Activated T-cell treated with anti-CD3 and anti-CD28 coated beads, Interleukin-2, amount 50 U/mL, for 1 hour (primary cell): ENCODE measurements around the gene FAM47E.
"Not testable (repeated sequence)": the region's sequence is repeated elsewhere in the genome, so short reads cannot be mapped to it uniquely, and the experiment has no call there.

Experiments used
- DNase-seq: peaks from one replicate; pipeline ENCODE4 v3.0.0-alpha.2; 2020

FAM47E gene

DNA sequence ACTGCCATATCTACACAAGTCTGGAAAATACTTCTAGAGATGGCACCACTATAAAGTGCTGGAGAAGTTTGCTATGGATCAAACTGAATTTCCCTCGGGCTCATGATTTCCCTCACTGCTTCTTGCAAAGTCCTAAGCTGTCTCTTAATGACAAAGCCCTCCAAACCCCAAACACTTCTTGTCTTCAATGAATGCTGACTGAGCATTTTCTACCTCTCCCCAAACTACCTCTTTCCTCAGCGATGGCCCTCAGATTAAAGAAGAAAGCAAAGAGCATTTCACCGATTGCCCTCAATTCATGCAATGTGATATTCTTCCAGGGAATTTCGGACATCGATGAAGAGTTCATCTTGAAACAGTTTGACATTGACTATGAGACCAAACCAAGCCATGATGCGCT, 19.7 kb downstream of the FAM47E start:
- no peak for DNase-seq

- no peak for DNase-seq
Observed at GRCh38 chr4:76272073-76272472, 20.6 kb downstream of the FAM47E start.

DNA sequence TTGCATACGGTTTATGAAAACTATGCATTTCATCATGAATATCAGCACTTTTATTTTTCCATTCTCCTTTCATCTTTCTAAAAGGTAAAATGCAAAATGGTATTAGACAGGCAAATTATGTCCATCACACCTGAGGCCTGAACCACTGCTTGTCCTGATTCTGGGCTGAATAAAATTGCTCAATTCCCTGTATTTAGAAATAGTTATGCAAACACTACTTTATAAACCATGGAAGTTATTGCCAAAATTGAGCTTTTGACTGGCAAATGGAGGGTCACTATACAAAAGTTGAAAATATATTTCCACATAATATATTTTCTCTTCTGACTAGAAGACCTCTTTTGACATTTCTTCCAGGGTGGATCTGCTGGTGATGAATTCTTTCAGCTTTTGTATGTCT, 21.1 kb downstream of the FAM47E start:
- no peak for DNase-seq

DNA sequence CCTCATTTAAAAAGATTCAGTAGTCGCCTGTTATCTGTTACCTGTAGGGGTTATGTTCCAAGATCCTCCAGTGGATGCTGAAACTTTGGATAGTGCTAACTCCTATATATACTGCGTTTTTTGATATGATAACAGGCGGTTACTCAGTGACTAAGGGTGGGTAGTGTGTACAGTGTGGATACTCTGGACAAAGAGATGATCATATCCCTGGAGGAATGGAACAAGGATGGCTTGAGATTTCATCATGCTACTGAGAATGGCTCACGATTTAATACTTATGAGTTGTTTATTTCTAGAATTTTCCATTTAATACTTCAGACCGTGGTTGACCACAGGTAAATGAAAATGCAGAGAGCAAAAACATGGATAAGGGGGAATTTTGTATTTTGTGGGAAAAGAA, 21.5 kb downstream of the FAM47E start:
- DNase-seq, result no peak

GRCh38 chr4:76275486-76276124, 24.1 kb downstream of the FAM47E start:
- DNase-seq, result no peak

DNA sequence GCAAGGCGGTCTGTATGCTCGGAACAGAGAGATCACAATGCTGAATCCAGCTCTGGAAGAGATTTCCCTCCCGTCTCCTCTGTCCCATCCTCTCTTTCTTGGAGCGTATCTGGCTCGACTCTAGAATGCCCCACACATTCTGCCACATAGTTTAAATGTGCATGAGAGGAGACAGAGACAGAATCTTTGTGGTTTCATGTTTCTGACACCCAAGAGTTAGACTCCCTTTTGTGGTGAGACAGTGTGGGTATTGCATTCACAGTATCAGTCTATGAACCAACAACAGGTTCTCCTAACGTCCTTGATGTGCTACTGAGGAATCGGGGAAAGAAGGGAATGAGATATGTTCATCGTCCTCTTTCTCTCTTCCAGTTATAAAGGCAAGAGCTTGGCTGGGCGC, 25.3 kb downstream of the FAM47E start:
- no peak for DNase-seq

- DNase-seq, result no peak
Observed at GRCh38 chr4:76277667-76278066, 26.1 kb downstream of the FAM47E start.

DNA sequence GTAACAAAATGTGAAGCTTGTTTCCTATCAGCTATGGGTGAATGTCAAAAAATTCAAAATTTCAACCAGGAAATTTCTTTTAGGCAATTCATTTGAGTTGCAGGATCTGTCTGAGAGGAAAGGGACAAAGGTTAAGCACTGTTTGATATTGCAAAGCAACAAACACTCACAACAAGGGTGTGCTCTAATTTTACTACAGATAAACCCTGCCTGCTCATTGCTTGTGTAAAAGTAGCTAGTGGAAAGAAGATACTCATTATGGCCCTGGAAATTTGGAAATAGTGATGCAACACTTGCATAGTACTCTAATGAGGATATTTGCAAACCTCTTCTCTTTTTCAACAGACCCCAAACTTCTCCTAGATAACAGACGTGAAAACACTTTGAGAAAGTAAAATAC, 27.1 kb downstream of the FAM47E start:
- DNase-seq, result no peak

- DNase-seq, result peak; percentile 20
Observed at GRCh38 chr4:76279462-76279861, 27.9 kb downstream of the FAM47E start.

DNA sequence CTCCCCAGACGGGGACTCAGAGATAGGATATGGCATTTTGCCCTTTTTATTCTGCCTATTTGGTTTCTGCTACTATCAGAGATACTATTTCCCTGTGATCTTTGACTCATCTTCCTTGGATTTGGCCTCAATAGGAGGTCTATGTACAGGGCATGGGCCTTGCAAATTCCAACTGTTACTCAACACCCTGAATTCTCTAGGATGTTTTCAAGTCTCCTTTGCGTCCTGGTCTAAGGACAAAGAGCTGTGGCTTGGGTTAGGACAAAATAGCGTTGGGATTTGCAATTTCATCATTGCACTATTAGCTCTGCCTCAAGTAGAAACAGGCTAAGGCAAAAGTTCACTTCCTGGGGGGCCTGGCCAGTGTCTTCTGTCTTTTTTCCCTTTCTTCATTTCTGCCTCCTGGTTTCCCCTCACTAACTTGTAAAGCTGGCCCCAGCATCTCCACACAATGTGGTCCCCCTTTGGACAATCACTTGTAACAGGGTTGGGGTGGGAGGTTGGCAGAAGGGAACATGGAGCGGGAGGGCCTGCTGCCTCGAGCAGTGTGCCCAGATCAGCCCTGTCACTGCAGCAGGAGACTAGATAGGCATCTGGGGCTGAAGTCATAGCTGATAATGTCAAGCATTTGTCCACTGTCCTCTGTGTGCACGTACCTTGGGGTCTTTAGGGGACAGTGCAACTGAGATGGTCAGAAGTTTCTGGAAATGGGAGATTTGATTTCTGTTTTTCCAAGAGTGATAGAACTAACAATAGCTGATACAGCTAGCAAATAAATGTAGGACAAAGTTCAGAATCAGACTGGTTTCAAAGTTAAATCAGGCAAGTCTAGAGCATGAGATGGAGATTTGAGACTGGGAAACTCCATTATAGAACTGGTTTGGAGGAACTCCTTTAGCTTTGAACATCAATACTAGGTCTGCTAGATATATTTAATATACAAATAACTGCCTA, 29.2 kb downstream of the FAM47E start:
- no peak for DNase-seq

DNA sequence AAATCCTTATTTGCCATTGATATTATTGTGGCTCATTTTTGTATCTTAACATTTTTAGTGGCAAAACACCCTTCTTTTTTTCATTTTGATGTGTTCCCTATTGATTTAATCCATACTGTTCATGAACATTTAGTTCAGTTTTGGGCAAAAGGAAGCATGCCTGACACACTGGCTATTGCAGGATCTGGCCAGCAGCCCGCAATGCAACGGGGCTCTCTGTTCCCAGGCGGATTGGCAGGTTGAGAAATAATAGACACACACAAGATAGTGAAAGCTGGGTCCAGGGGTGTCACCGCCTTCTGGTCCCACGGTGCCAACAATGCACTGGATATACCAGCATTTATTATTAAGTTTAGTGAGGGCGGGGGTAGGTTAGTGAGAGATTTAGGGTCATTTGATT, 30.1 kb downstream of the FAM47E start:
- not testable (repeated sequence) for DNase-seq

DNA sequence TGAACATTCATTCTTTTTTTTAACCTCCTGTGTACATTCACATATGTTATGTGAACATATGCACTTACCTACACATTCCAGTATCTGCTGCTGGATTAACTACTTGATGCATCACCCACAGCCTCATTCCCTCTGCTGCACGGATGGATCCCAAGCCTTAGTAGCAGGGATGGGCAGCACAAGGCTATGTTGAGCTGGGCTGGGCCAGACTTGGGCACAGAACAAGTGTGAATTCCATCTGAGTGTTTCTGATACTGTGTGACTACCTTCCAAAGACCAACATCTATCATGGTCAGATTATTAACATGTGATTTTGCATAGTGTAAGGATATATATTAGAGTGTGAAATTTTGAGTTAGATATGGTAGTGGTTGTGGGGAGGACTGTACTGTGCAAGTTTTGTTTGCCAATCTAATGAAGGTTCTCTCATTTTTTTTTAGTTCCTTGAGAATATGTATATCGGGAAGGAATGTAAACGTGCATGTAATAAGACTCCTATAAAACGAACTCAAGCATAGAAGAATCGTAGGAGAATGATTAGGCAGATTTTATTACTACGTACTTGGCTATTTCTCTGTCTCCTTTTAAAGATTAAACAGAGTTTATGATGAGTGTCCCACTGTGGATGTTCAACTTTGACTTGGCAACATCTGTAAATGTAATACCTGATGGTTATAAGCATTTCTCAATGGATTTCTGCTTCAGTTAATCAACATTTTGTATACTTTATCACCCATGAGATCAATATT, 31.6 kb downstream of the FAM47E start:
- no peak for DNase-seq

GRCh38 chr4:76283900-76284299, 32.4 kb downstream of the FAM47E start:
- no peak for DNase-seq

DNA sequence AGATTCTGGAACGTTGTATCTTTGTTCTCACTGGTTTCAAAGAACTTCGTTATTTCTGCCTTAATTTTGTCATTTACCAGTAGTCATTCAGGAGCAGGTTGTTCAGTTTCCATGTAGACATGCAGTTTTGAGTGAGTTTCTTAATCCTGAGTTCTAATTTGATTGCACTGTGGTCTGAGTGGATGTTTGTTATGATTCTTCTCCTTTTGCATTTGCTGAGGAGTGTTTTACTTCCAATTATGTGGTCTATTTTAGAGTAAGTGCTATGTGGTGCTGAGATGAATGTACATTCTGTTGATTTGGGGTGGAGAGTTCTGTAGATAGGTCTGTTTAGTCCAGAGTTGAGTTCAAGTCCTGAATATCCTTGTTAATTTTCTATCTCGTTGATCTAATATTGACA, 36.3 kb downstream of the FAM47E start:
- DNase-seq, result not testable (repeated sequence)

GRCh38 chr4:76292730-76293129, 41.2 kb downstream of the FAM47E start:
- no peak for DNase-seq

GRCh38 chr4:76293772-76294171, 42.3 kb downstream of the FAM47E start:
- DNase-seq, result no peak

DNA sequence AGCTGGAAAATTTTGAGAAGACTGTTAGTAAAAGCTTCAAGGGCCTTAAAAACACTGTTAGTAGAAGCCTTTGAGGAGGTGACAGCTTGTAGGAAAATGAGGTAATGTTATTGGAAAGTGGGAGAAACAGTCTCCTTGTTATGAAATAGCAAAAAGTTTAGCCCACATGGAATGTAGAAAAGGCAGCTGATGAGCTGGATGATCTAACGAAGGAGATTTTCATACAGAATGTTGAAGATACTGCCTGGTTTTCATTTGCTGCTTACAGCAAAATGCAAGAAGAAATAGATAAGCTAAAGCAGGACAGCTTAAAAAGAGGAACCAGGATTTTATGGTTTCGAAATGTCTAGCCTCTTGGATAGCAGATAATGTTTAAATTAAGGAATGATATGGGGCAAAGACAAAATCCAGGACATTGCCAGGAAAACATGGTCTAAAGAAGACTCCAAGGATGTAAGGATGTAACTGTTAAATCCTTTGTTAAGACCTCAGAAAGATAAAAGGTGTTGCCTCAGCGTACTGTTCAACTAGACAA, 44.8 kb downstream of the FAM47E start:
- DNase-seq, result no peak

DNA sequence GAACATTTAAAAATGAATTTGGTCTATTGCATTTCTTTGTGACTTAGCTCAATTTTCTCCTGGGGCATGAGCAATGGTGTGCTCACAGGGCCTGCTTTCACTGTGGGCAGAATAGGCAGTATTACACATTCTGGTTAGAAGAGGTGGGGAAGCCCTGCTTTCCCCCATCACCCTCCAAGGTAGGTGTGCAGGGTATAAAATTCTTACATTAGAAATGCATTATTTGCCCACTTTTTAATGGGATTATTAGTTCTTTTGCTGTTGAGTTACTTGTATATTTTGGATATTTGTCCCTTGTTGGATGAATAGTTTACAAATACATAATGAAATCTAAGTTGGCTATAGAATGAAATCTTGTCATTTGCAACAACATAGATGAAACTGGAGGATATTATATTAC, 46.7 kb downstream of the FAM47E start:
- no peak for DNase-seq

DNA sequence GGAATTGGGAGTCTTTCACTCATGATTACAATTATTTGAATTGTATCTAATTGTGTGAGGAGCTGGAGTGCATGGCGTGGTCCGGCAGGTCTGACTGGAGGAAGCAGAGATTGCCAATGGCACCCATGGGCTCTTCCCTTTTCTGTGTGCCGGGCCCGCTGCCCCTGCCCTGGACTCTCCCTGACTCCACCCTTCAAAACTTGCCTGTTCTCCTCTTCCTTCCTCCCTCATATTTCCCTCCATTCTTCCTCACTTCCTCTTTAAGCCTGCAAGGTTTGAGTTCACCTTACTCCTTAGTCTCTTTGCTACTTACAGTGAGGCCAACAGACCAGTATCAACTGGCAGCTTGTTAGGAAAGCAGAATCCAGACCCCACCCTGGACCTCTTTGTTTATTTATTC, 48.5 kb downstream of the FAM47E start:
- no peak for DNase-seq

DNA sequence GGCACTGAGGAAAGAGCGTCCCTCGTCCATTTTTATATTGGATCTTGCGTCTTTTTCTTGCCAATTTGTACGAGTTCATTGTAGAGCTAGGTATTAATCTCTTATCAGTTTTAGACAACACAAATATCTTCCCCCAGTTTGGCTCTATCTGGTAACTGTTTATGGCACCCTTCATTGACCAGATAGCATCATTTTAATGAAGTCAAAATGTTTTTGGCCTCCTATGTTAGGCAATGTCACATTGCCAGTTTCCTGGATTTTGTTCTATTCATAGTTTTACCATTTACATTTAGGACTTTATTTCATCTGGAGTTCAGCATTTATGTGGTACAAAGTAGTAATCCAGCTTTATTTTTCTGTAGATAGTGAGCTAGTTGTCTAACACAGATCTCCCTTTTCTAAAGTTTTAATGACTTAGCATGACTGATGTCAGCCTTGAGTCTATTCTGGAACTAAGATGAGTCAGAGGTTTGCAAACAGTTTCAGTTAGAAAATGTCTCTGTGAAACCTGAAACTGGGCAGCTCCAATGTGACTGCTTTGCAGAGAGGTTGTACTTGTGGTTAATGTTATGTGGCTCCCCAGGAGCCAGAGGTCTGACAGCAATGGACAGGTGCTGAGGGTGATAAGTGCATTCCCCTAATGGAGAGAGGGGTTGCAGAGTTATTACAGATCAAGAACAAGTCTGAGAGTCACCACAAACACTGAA, 49.7 kb downstream of the FAM47E start:
- no peak for DNase-seq

GRCh38 chr4:76301775-76302162, 50.2 kb downstream of the FAM47E start:
- DNase-seq, result no peak

DNA sequence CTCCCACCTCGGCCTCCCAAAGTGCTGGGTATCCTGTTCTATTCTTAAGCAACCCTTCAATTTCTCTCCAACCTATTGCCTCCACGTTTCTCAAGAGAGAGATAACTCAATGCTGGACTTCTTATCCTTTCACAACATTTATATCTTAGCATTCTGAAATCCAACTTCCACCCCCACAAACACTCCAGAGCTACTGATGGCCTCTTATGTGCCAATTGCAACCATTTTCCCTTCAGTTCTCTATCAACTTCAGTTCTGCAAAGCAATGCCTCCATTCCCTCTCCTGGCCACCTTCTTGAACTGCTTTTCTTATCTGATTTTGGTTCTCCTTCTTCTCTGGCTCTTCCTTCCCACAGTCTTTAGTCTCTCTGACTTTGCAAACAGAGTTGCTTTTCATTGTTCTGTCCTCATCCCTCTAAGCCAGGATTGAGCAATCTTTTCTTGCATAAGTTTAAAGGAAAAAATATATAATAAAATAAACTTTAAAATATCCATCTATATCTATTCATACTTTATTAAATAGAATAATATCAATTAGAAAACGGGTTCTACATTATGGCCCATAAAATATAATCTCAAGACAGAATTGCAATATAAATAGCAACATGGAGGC, 51.4 kb downstream of the FAM47E start:
- DNase-seq, result no peak
